Vagina (tissue), 2 donors: Measurements from ENCODE around the gene NID1.

Source experiments
- POLR2A ChIP-seq, 2 donors: fragments of 450-650 bp; IDR thresholded peaks; one replicate each; pipeline ENCODE4 v1.6.1; 2017; ENCODE audit warnings: antibody characterized with exemption in 2 of 2, mild to moderate bottlenecking in 2 of 2, moderate library complexity in 2 of 2
- POLR2AphosphoS5 ChIP-seq, 2 donors: sonication (generic); formaldehyde crosslinking; IDR thresholded peaks; one replicate each; pipeline ENCODE4 v1.9.0; 2017; ENCODE audit warnings: antibody characterized with exemption in 2 of 2, mild to moderate bottlenecking in 2 of 2, low read depth in 1 of 2; ENCODE audit not compliant: insufficient read depth in 1 of 2
- TF ChIP-seq, protein P1 (sequence below), 3 experiments: fragments of 450-650 bp in 2 of 3; fragments of 200-600 bp in 1 of 3; sonication (generic) in 1 of 3; IDR thresholded peaks; one replicate each; pipeline ENCODE4 v1.5.1; 2017 to 2019; ENCODE audit warnings: antibody characterized with exemption in 3 of 3, mild to moderate bottlenecking in 2 of 3, moderate library complexity in 2 of 3

GRCh38 chr1:236035681-236036101 lies 29.2 kb downstream of the NID1 start:
- TF ChIP-seq POLR2A (IDR thresholded peaks at IDR 0.05) (no peak), POLR2AphosphoS5 (IDR thresholded peaks at IDR 0.05; ENCODE audit: insufficient read depth in 1 of 2, low read depth in 1 of 2) (no peak)
- TF ChIP-seq, protein P1, sequence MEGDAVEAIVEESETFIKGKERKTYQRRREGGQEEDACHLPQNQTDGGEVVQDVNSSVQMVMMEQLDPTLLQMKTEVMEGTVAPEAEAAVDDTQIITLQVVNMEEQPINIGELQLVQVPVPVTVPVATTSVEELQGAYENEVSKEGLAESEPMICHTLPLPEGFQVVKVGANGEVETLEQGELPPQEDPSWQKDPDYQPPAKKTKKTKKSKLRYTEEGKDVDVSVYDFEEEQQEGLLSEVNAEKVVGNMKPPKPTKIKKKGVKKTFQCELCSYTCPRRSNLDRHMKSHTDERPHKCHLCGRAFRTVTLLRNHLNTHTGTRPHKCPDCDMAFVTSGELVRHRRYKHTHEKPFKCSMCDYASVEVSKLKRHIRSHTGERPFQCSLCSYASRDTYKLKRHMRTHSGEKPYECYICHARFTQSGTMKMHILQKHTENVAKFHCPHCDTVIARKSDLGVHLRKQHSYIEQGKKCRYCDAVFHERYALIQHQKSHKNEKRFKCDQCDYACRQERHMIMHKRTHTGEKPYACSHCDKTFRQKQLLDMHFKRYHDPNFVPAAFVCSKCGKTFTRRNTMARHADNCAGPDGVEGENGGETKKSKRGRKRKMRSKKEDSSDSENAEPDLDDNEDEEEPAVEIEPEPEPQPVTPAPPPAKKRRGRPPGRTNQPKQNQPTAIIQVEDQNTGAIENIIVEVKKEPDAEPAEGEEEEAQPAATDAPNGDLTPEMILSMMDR (IDR thresholded peaks at IDR 0.05), result no peak
